Kidney (tissue), 14 donors: ENCODE results near the gene TENM4. TPM values are rescaled to one million over a fixed set of nuclear protein-coding genes. Genes with fewer than 3 reads are reported as not detected.
A peak's percentile ranks its signal among the peaks of the same experiment; 100 is the strongest.

Experiments
- DNase-seq, 5 donors: peaks; one replicate each; pipeline ENCODE4 v3.0.0-alpha.2; 2013 to 2020
- FAIRE-seq: peaks from 2 replicates; lab custom pipeline; 2012; peaks lifted over from hg19 to GRCh38; lab: Jason Lieb, UNC
- H3K27ac ChIP-seq, 2 donors: one replicate each; pipeline ENCODE4 v1.7.0; 2013; ENCODE audit warnings: low read depth in 2 of 2, low read length in 2 of 2, inconsistent platforms in 1 of 2
- H3K27me3 ChIP-seq: one replicate; pipeline ENCODE4 v1.7.1; 2013; ENCODE audit warnings: low read length, inconsistent platforms; ENCODE audit not compliant: control insufficient read depth, insufficient read depth
- H3K36me3 ChIP-seq, 3 donors: one replicate each; pipeline versions ENCODE4 v1.7.0 to v1.7.1; 2013; ENCODE audit warnings: low read length in 3 of 3, control low read depth in 1 of 3, inconsistent platforms in 1 of 3; ENCODE audit not compliant: insufficient read depth in 3 of 3, control insufficient read depth in 2 of 3
- H3K4me1 ChIP-seq, 3 donors: one replicate each; pipeline versions ENCODE4 v1.7.0 to v1.7.1; 2013; ENCODE audit warnings: low read length in 3 of 3, inconsistent platforms in 1 of 3, low read depth in 1 of 3; ENCODE audit not compliant: control insufficient read depth in 2 of 3, insufficient read depth in 2 of 3
- H3K4me3 ChIP-seq, 3 donors: one replicate each; pipeline versions ENCODE4 v1.7.0 to v1.8.1; 2013; ENCODE audit warnings: low read length in 3 of 3, control low read depth in 1 of 3, inconsistent platforms in 1 of 3
- H3K9ac ChIP-seq, 3 donors: one replicate each; pipeline versions ENCODE4 v1.7.0 to v1.7.1; 2013; ENCODE audit warnings: low read length in 3 of 3, control low read depth in 1 of 3, inconsistent platforms in 1 of 3
- H3K9me3 ChIP-seq, 3 donors: one replicate each; pipeline versions ENCODE4 v1.7.0 to v1.7.1; 2013; ENCODE audit warnings: low read length in 3 of 3, control low read depth in 1 of 3, inconsistent platforms in 1 of 3; ENCODE audit not compliant: control insufficient read depth in 2 of 3, insufficient read depth in 1 of 3
- CTCF ChIP-seq: IDR thresholded peaks from 3 replicates; pipeline ENCODE4 v1.5.1; 2012; ENCODE audit warnings: mild to moderate bottlenecking, moderate library complexity, borderline replicate concordance; ENCODE audit not compliant: insufficient read depth; ENCODE audit errors: extremely low read depth
- intact Hi-C: fragments of 100-400 bp; cut with DNase I; formaldehyde crosslinking; loops from one replicate; pipeline ENCODE4 v1.11.1; 2022
- polyA plus RNA-seq: library from polyadenylated mRNA; stranded (reverse); fragments of 350-450 nt; fragmentation: Illumina TruSeq; extraction: RNeasy Lipid Tissue Mini Kit (QIAGEN cat#74804); gene quantifications from one replicate; pipeline ENCODE4 v1.2.3, GENCODE V29; 2014; ENCODE audit warnings: low read depth, low replicate concordance; ENCODE audit not compliant: insufficient read depth
- total RNA-seq: library from RNA; stranded (reverse); fragmentation: NEBNext Ultra II Directional; extraction: Animal tissue kit (Norgen Biotek cat#: 25700); gene quantifications from one replicate; pipeline ENCODE4 v1.2.1, GENCODE V29; 2021
- donor health status: control.
- donor health status: control.
- donor health status: control.
- donor health status: control.
- donor health status: control.
- donor health status: DM: yes; HTN: yes; CAD: no.
- donor health status: Normal renal cell carcinoma (clear cell type).

Gene TENM4
- total and polyA plus RNA-seq, 2 donors from 2014 or later: 0.34 to 31.0 TPM

GRCh38 chr11:79151396-79151795, 289.4 kb downstream of the TENM4 start:
- intact Hi-C loops: no loop called here
- peaks cover 0 to 8% (median 2%) of the 10 kb centered on the region in 3 donors for H3K4me1 ChIP-seq

GRCh38 chr11:79150966-79151365, 289.9 kb downstream of the TENM4 start:
- intact Hi-C loops: no loop called here
- Histone ChIP-seq H3K27me3 (no peaks in the 10 kb centered on the region), H3K9me3 (no peaks in the 10 kb centered on the region), H3K4me3 (no peak overlapping the region), H3K27ac (no peak overlapping the region), H3K36me3 (no peaks in the 10 kb centered on the region), H3K9ac (no peak overlapping the region), H3K4me1 (peaks cover 0 to 8% (median 2%) of the 10 kb centered on the region in 3 donors)
- no peak for TF ChIP-seq CTCF
- DNase-seq: no peak
- no peak for FAIRE-seq

More at GRCh38 chr11:79151396-79151795, 289.4 kb downstream of the TENM4 start:
- Histone ChIP-seq H3K27ac (no peak overlapping the region), H3K36me3 (no peaks in the 10 kb centered on the region), H3K4me3 (no peak overlapping the region), H3K9ac (no peak overlapping the region), H3K9me3 (no peaks in the 10 kb centered on the region), H3K27me3 (no peaks in the 10 kb centered on the region)
- no peak for TF ChIP-seq CTCF
- DNase-seq (no peak), FAIRE-seq (no peak)

GRCh38 chr11:79150320-79150719, 290.5 kb downstream of the TENM4 start:
- DNase-seq: peak in 1 of 5 donors; percentile 23
- Histone ChIP-seq H3K27ac (no peak overlapping the region), H3K27me3 (no peaks in the 10 kb centered on the region), H3K9ac (no peak overlapping the region), H3K36me3 (no peaks in the 10 kb centered on the region), H3K9me3 (no peaks in the 10 kb centered on the region), H3K4me3 (no peak overlapping the region), H3K4me1 (peaks cover 0 to 8% (median 2%) of the 10 kb centered on the region in 3 donors)
- FAIRE-seq: no peak
- TF ChIP-seq CTCF: no peak
- intact Hi-C loops: no loop called here

- no peak overlapping the region for H3K27ac ChIP-seq
- intact Hi-C loops: no loop called here
- FAIRE-seq (no peak), DNase-seq (no peak)
- H3K27me3 ChIP-seq: no peaks in the 10 kb centered on the region
- no peak for TF ChIP-seq CTCF
- H3K36me3 ChIP-seq: no peaks in the 10 kb centered on the region
- no peak overlapping the region for H3K4me3 ChIP-seq
- H3K9ac ChIP-seq: no peak overlapping the region
- H3K9me3 ChIP-seq: no peaks in the 10 kb centered on the region
- H3K4me1 ChIP-seq: peaks cover 0 to 8% (median under 1%) of the 10 kb centered on the region in 3 donors
Measured at GRCh38 chr11:79147731-79148130, 293.1 kb downstream of the TENM4 start.
